SK-N-SH (cell line): Measurements from ENCODE around the gene PRRG4.

Experiments
- TCF12 ChIP-seq: IDR thresholded peaks from 2 replicates; pipeline ENCODE4 v1.4.0; 2012
- TF ChIP-seq, protein P1 (sequence below): fragments of 200-600 bp; sonication (generic); IDR thresholded peaks from 2 replicates; pipeline ENCODE4 v1.6.1; 2017; ENCODE audit warnings: antibody characterized with exemption, mild to moderate bottlenecking, moderate library complexity
- TF ChIP-seq, protein P2 (sequence below): fragments of 150-350 bp; IDR thresholded peaks from 2 replicates; pipeline ENCODE4 v1.6.1; 2017; ENCODE audit warnings: antibody characterized with exemption, low read length, low read depth, borderline replicate concordance

DNA sequence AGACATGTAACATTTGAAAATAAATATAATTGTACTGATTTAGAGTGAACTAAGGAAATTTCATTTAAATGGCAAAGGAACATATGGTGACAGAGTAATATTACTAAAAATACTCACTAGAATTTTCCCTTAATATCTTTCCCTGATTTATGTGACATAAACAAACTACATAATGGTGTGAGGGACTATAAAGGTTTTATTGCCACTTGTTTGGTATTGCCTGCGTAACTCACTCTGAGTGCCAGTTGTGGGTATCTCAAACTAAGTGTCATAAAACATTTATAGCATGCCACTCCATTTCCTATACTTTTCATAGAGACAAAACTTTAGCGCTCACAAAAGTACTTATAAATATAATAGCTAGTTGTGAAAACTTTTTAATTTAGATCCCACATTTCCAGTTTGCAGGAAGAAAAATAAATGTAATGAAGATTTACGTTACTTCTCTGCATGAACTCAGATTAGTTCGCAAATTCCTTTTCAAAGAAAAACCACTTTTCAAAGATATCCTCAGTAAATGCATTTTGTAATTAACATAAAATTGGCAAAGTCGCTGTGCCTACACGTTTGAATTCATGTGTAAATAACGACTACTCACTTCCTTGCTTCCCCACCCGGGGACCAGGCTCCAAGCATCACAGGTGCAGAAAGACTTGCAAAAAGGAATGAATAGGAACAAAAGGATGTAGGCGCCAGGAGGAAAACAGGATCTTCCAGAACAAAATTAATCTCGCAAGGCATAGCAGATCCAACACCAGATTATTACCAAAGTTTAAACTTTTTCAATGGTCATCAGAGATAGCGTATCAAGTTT lies 61.3 kb downstream of the PRRG4 start:
- TF ChIP-seq, protein P1, sequence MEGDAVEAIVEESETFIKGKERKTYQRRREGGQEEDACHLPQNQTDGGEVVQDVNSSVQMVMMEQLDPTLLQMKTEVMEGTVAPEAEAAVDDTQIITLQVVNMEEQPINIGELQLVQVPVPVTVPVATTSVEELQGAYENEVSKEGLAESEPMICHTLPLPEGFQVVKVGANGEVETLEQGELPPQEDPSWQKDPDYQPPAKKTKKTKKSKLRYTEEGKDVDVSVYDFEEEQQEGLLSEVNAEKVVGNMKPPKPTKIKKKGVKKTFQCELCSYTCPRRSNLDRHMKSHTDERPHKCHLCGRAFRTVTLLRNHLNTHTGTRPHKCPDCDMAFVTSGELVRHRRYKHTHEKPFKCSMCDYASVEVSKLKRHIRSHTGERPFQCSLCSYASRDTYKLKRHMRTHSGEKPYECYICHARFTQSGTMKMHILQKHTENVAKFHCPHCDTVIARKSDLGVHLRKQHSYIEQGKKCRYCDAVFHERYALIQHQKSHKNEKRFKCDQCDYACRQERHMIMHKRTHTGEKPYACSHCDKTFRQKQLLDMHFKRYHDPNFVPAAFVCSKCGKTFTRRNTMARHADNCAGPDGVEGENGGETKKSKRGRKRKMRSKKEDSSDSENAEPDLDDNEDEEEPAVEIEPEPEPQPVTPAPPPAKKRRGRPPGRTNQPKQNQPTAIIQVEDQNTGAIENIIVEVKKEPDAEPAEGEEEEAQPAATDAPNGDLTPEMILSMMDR = no peak
- TF ChIP-seq, protein P2, sequence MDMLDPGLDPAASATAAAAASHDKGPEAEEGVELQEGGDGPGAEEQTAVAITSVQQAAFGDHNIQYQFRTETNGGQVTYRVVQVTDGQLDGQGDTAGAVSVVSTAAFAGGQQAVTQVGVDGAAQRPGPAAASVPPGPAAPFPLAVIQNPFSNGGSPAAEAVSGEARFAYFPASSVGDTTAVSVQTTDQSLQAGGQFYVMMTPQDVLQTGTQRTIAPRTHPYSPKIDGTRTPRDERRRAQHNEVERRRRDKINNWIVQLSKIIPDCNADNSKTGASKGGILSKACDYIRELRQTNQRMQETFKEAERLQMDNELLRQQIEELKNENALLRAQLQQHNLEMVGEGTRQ = no peak
- TF ChIP-seq TCF12 = no peak
